NCI-H748 treated with DMSO at 0.1 percent for 48 hours (cell line): ENCODE measurements around the gene SWI5.

ENCODE experiments used
- DNase-seq: peaks from one replicate; lab custom pipeline; 2025; lab: John Stamatoyannopoulos, UW

SWI5 gene

GRCh38 chr9:128252317-128253139 lies 23.5 kb upstream of the SWI5 start:
- no peak for DNase-seq

- no peak for DNase-seq
Observed at GRCh38 chr9:128253140-128253990, 22.7 kb upstream of the SWI5 start.

GRCh38 chr9:128253991-128254346 lies 22.1 kb upstream of the SWI5 start:
- DNase-seq: no peak

GRCh38 chr9:128254362-128254761 lies 21.7 kb upstream of the SWI5 start:
- DNase-seq: no peak

GRCh38 chr9:128254855-128255759 lies 21.0 kb upstream of the SWI5 start:
- peak; percentile 6 for DNase-seq

- DNase-seq: no peak
Observed at GRCh38 chr9:128257086-128257825, 18.8 kb upstream of the SWI5 start.

- DNase-seq: no peak
Observed at GRCh38 chr9:128257907-128258306, 18.2 kb upstream of the SWI5 start.

GRCh38 chr9:128258326-128258725 lies 17.8 kb upstream of the SWI5 start:
- DNase-seq: no peak

GRCh38 chr9:128259156-128259555 lies 16.9 kb upstream of the SWI5 start:
- no peak for DNase-seq

- no peak for DNase-seq
Observed at GRCh38 chr9:128260340-128260739, 15.7 kb upstream of the SWI5 start.

GRCh38 chr9:128262687-128263086 lies 13.4 kb upstream of the SWI5 start:
- DNase-seq: no peak

- no peak for DNase-seq
Observed at GRCh38 chr9:128265348-128265847, 10.7 kb upstream of the SWI5 start.

- DNase-seq: no peak
Observed at GRCh38 chr9:128266868-128267590, 9.0 kb upstream of the SWI5 start.

- DNase-seq: no peak
Observed at GRCh38 chr9:128271112-128271511, 5.0 kb upstream of the SWI5 start.

GRCh38 chr9:128271512-128271911 lies 4.6 kb upstream of the SWI5 start:
- no peak for DNase-seq

GRCh38 chr9:128274245-128274644 lies 1.8 kb upstream of the SWI5 start:
- DNase-seq: no peak

GRCh38 chr9:128275198-128276007 lies 673 bp upstream of the SWI5 start, which contains the start of gene GOLGA2:
Gene GOLGA2, minus strand, starts transcription at chr9:128276007. Its CDS starts 31 bp downstream, at chr9:128275976.
- DNase-seq: no peak

GRCh38 chr9:128276574-128277270 lies 646 bp downstream of the SWI5 start:
- no peak for DNase-seq
